Fibroblast of mammary gland (primary cell): ENCODE results near the gene SUSD2.

Source experiments
- DNase-seq: peaks from one replicate; pipeline ENCODE4 v3.0.0-alpha.2; 2010; ENCODE audit warnings: low read depth
- H3K4me3 ChIP-seq: 2 replicates; pipeline ENCODE4 v1.5.1; 2011; ENCODE audit warnings: low read depth, mild to moderate bottlenecking, low read length, moderate library complexity; ENCODE audit not compliant: control insufficient read depth
- TF ChIP-seq, protein P1 (sequence below): conservative IDR thresholded peaks from 2 replicates; pipeline ENCODE4 v1.5.1; 2011; ENCODE audit warnings: low read depth, low read length, inconsistent platforms; ENCODE audit not compliant: control insufficient read depth, insufficient read depth

Gene SUSD2

DNA sequence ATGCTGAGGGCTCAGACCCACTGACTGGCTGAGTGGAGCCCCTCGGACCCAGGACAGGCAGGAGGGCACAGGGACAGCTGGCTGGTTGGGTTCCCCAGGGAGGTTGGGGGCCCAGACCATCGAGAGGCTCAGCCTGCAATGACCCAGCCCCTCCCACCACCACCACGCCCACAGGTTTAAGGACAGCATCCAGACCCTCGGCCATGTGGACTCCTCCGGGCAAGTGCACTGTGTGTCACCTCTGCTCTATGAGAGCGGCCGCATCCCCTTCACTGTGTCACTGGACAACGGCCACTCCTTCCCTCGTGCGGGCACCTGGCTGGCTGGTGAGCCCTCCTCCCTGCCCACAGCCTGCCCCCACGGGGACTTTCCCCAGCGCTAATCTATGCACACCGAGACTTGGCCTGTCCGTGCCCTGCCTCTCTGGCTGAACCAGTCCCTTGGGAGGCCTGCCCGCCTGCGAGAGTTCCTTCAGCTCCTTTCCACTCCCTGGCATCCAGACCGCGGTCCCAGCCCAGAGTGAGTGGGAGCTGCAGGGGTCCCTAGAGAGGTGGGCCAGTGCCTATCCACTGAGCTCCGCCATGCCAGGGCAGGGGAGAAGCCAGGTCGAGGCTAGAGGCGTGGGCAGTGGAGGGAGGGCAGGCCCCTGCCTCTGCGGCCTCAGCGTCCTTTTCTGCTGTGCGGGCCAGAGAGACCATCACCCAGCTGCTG, 2.2 kb downstream of the SUSD2 start:
- TF ChIP-seq, protein P1, sequence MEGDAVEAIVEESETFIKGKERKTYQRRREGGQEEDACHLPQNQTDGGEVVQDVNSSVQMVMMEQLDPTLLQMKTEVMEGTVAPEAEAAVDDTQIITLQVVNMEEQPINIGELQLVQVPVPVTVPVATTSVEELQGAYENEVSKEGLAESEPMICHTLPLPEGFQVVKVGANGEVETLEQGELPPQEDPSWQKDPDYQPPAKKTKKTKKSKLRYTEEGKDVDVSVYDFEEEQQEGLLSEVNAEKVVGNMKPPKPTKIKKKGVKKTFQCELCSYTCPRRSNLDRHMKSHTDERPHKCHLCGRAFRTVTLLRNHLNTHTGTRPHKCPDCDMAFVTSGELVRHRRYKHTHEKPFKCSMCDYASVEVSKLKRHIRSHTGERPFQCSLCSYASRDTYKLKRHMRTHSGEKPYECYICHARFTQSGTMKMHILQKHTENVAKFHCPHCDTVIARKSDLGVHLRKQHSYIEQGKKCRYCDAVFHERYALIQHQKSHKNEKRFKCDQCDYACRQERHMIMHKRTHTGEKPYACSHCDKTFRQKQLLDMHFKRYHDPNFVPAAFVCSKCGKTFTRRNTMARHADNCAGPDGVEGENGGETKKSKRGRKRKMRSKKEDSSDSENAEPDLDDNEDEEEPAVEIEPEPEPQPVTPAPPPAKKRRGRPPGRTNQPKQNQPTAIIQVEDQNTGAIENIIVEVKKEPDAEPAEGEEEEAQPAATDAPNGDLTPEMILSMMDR, result no peak
- DNase-seq, result no peak
- H3K4me3 ChIP-seq, result no peak overlapping the region

DNA sequence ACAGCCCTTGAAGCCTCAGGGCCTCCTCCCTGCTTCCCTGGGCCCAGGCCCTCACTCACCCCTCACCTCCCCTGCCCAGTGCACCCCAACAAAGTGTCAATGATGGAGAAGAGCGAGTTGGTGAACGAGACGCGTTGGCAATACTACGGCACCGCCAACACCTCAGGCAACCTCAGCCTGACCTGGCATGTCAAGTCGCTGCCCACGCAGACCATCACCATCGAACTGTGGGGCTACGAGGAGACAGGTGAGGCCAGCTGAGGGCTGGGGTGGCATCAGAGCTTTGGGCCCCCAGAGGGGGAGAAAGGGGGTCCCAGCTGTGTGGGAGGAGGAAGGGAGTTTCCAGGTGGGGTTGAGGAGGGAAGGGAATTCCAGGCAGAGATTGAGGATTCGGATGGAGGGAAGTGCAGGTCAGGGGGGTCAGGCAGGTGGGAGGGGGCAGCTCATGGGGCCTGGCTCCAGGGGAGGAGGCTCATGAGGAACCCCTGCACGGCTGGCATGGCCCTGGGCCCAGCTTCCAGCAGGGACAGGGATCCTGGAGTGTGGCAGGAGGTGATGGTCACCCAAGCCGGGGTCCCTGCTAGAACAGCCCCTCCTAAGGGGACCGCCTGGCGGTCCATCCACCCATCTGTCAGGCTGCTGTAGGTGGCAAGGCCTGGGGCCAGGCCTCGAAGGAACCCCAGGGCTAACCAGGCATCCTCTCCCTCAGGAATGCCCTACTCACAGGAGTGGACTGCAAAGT, 2.9 kb downstream of the SUSD2 start:
- DNase-seq, result no peak
- TF ChIP-seq, protein P1, result no peak
- H3K4me3 ChIP-seq, result no peak overlapping the region

DNA sequence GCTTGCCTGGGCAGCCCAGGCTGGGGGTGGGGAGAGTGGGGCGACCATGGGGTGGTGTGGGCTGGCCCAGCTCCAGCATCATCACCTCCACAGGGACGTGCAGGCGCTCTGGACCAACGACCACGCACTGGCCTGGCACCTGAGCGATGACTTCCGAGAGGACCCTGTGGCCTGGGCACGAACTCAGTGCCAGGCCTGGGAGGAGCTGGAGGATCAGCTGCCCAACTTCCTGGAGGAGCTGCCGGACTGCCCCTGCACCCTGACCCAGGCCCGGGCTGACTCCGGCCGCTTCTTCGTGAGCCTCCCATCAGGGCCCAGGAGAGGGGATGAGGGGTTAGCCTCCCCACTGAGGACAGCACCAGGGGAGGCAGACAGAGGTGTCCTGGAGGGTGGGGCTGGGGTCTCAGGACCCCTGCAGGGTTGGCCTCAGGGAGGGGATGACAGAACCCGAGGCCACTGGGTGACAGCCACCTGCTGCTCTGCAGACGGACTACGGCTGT, 3.8 kb downstream of the SUSD2 start:
- no peak overlapping the region for H3K4me3 ChIP-seq
- TF ChIP-seq, protein P1, result no peak
- DNase-seq, result no peak

DNA sequence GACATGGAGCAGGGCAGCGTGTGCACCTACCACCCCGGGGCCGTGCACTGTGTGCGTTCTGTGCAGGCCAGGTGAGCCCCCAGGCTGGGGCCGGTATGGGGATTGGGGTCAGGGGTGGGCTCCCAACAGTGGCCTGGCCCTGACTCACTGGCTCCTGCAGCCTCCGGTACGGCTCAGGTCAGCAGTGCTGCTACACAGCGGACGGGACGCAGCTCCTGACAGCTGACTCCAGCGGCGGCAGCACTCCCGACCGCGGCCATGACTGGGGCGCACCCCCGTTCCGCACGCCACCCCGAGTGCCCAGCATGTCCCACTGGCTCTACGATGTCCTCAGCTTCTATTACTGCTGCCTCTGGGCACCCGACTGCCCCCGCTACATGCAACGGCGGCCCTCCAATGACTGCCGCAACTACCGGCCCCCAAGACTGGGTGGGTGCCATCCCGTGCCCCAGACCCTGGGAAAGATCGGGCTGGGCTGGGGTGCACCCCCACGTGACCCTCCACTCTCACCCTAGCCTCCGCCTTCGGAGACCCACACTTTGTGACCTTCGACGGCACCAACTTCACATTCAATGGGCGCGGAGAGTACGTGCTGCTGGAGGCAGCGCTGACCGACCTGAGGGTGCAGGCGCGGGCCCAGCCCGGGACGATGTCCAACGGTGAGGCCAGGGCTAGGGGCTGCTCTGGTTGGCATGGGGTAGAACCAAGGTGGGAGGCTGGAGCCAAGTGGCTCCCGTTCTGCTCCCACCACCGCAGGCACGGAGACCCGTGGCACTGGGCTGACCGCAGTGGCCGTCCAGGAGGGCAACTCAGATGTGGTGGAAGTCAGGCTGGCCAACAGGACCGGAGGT, 4.4 kb downstream of the SUSD2 start:
- DNase-seq, result no peak
- TF ChIP-seq, protein P1, result no peak
- no peak overlapping the region for H3K4me3 ChIP-seq

DNA sequence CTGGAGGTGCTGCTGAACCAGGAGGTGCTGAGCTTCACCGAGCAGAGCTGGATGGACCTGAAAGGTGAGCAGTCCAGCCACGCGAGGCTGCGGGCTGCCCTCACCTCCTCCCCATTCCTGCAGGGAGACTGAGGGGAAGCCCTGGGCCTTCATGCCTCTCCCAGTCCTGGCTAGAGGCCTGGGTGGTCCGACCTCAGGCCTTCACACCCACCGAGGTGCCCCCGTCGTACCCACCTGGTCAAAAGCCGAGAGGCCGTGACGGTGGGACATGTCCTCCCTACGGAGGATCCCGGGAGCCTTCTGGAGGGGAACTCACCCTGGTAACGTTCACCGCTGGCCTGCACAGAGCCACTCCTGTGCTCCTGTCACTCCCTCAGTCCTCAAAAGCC, 5.1 kb downstream of the SUSD2 start:
- DNase-seq, result no peak
- TF ChIP-seq, protein P1, result no peak
- no peak overlapping the region for H3K4me3 ChIP-seq

DNA sequence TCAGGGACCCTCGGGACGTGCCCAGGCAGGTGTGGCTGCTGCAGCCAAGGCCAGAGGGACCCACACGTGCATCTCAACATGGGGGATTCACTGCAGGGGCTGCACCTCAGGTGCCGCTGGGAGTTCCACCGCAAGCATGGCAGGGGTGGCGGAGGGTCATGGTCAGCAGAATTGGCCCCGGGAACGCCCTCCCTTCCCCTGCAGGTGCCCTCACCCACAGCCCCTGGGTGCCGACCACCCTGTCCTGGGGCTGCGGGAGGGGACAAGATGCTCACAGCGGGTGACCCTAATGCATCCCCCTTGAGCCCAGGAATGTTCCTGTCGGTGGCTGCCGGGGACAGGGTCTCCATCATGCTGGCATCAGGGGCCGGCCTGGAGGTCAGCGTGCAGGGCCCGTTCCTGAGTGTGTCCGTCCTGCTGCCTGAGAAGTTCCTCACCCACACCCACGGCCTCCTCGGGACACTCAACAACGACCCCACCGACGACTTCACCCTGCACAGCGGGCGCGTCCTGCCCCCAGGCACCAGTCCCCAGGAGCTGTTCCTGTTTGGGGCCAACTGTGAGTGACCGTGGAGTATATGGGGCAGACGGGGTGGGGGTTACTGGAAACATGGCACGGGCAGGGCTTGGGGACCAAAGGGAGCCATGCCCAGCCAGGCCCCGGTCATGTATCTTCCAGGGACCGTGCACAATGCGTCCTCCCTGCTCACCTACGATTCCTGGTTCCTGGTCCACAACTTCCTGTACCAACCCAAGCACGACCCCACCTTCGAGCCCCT, 5.8 kb downstream of the SUSD2 start:
- DNase-seq, result no peak
- H3K4me3 ChIP-seq, result no peak overlapping the region
- TF ChIP-seq, protein P1, result no peak
